ENCODE results near the gene HOXD3.

Gene HOXD3

DNA sequence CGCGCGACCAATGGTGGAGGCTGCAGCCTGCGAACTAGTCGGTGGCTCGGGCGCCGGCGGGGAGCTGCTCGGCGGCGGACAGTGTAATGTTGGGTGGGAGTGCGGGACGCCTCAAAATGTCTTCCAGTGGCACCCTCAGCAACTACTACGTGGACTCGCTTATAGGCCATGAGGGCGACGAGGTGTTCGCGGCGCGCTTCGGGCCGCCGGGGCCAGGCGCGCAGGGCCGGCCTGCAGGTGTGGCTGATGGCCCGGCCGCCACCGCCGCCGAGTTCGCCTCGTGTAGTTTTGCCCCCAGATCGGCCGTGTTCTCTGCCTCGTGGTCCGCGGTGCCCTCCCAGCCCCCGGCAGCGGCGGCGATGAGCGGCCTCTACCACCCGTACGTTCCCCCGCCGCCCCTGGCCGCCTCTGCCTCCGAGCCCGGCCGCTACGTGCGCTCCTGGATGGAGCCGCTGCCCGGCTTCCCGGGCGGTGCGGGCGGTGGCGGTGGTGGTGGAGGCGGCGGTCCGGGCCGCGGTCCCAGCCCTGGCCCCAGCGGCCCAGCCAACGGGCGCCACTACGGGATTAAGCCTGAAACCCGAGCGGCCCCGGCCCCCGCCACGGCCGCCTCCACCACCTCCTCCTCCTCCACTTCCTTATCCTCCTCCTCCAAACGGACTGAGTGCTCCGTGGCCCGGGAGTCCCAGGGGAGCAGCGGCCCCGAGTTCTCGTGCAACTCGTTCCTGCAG lies 34.3 kb upstream of the HOXD3 start, which contains the start of gene HOXD9:
HOXD9 (plus strand) TSS at position 37 of the 728 bp plus-strand sequence; CDS start at position 87, 50 bp downstream.
- TF ChIP-seq SIN3A (IDR thresholded peaks at IDR 0.05; ENCODE audit: borderline replicate concordance, insufficient read depth, low read length) (no peak), TAF1 (IDR thresholded peaks at IDR 0.05; ENCODE audit: borderline replicate concordance, insufficient read depth, low read length) (no peak), FOXP2 (optimal IDR thresholded peaks at IDR 0.05; ENCODE audit: borderline replicate concordance, extremely low read depth, extremely low read length, insufficient read depth) (no peak), POLR2AphosphoS5 (IDR thresholded peaks at IDR 0.05; ENCODE audit: low read depth, low read length) (no peak)
- TF ChIP-seq, protein P1, sequence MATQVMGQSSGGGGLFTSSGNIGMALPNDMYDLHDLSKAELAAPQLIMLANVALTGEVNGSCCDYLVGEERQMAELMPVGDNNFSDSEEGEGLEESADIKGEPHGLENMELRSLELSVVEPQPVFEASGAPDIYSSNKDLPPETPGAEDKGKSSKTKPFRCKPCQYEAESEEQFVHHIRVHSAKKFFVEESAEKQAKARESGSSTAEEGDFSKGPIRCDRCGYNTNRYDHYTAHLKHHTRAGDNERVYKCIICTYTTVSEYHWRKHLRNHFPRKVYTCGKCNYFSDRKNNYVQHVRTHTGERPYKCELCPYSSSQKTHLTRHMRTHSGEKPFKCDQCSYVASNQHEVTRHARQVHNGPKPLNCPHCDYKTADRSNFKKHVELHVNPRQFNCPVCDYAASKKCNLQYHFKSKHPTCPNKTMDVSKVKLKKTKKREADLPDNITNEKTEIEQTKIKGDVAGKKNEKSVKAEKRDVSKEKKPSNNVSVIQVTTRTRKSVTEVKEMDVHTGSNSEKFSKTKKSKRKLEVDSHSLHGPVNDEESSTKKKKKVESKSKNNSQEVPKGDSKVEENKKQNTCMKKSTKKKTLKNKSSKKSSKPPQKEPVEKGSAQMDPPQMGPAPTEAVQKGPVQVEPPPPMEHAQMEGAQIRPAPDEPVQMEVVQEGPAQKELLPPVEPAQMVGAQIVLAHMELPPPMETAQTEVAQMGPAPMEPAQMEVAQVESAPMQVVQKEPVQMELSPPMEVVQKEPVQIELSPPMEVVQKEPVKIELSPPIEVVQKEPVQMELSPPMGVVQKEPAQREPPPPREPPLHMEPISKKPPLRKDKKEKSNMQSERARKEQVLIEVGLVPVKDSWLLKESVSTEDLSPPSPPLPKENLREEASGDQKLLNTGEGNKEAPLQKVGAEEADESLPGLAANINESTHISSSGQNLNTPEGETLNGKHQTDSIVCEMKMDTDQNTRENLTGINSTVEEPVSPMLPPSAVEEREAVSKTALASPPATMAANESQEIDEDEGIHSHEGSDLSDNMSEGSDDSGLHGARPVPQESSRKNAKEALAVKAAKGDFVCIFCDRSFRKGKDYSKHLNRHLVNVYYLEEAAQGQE (IDR thresholded peaks at IDR 0.05; ENCODE audit: insufficient read depth in 1 of 2, low read depth in 2 of 2, low read length in 2 of 2): no peak

DNA sequence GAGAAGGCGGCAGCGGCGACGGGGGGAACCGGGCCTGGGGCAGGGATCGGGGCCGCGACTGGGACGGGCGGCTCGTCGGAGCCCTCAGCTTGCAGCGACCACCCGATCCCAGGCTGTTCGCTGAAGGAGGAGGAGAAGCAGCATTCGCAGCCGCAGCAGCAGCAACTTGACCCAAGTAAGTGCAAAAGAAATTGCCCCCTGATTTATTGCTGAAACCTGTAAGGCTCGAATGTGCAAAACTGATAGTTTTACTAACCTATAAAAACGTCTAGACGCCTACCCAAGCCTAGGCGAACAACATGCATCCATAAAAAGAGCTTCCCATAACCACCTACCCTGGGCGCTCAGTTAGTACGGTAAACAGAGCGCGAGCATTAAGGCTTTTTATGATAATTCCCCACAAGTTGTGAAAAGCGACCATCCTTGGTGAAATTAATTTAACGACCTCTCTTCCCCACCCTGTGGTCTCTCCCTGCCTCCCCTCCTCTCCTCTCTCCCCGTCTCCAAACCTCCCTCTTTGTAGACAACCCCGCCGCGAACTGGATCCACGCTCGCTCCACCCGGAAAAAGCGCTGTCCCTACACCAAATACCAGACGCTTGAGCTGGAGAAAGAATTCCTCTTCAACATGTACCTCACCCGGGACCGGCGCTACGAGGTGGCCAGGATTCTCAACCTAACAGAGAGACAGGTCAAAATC lies 33.5 kb upstream of the HOXD3 start:
- no peak for TF ChIP-seq FOXP2 (optimal IDR thresholded peaks at IDR 0.05; ENCODE audit: borderline replicate concordance, extremely low read depth, extremely low read length, insufficient read depth)
- TF ChIP-seq, protein P1 (IDR thresholded peaks at IDR 0.05; ENCODE audit: insufficient read depth in 1 of 2, low read depth in 2 of 2, low read length in 2 of 2): no peak
- TF ChIP-seq TAF1 (IDR thresholded peaks at IDR 0.05; ENCODE audit: borderline replicate concordance, insufficient read depth, low read length): no peak
- no peak for TF ChIP-seq POLR2AphosphoS5 (IDR thresholded peaks at IDR 0.05; ENCODE audit: low read depth, low read length)

DNA sequence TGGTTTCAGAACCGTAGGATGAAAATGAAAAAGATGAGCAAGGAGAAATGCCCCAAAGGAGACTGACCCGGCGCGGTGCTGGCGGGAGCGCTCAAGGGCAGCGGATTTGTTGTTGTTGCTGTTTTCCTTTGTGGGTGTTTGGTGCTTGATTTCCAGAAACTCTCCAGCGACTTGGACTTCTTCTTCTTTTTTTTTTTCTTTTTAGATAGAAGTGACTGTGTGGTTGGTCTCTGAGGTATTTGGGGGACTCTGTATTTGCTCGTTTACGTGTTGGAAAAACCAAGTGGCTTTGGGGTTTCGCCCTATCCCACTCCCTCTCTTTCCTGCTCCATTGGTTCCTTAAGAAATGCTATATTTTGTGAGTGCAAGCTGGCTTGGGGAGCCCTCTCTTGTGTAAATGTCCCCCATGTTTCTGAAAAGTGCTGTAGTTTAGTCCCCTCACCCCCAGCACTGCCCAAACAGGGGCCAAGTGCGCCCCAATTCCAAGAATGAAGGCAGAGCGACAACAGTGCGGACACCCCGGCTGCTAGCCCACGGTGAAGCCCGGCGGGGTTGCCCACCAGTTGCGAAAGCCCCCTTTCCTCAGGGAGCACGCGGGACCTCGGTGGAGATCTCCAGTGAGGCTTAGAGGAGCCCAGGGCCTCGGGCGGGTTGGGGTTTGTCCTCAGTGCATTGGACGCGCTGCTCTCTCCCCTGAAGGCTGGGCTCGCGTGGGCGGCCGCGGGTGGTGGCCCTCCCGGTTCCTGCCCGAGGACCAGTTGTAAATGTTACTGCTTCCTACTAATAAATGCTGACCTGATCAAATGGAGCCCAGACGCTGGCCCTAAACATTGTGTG lies 32.8 kb upstream of the HOXD3 start:
- TF ChIP-seq, protein P1 (IDR thresholded peaks at IDR 0.05; ENCODE audit: insufficient read depth in 1 of 2, low read depth in 2 of 2, low read length in 2 of 2): no peak
- TF ChIP-seq POLR2AphosphoS5 (IDR thresholded peaks at IDR 0.05; ENCODE audit: low read depth, low read length): no peak
- TF ChIP-seq SIN3A (IDR thresholded peaks at IDR 0.05; ENCODE audit: borderline replicate concordance, insufficient read depth, low read length): no peak

DNA sequence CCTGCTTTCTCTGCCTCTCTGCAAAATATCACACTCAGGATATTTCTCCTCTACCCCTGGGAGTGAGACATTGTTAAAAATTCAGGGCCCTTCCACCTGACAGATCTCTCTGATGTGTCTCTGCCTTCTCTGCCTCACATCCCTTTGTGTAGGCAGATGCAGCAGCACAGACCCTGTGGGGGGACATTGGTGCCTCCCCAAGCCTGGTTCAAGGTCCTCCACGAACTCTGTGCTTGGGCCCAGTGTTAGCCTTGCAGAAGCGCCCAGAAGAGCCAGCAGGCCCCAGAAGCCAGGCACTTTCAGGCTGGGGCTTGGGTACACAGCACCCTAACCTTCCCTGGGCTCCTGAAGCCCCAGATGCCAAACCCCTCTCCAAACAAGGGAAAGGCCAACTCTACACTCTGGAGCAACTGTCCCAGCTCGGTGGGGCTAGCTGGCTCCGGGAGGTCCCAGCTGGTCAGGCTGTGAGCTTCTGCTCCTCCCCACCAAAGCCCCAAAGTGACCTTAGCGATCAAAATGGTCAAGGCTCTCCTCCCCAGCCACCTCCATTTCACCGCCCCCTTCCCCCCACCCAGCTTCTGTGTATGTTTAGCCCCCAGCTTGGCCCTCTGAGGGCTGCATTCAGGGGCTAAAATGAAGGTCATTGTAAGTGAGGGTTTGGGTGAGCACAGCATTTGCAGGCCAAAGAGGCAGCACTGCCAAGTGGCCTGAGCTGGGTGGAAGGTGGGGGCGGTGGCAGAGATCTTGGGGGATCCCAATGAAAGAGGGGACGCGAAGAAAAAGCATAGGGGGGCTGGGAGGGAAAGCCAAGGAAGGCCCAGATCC lies 31.9 kb upstream of the HOXD3 start:
- TF ChIP-seq TAF1 (IDR thresholded peaks at IDR 0.05; ENCODE audit: borderline replicate concordance, insufficient read depth, low read length): no peak
- no peak for TF ChIP-seq SIN3A (IDR thresholded peaks at IDR 0.05; ENCODE audit: borderline replicate concordance, insufficient read depth, low read length)
- TF ChIP-seq, protein P1 (IDR thresholded peaks at IDR 0.05; ENCODE audit: insufficient read depth in 1 of 2, low read depth in 2 of 2, low read length in 2 of 2): no peak
- TF ChIP-seq POLR2AphosphoS5 (IDR thresholded peaks at IDR 0.05; ENCODE audit: low read depth, low read length): no peak

All from PFSK-1 (cell line).